Measurements from ENCODE around the gene PLA1A.

Gene PLA1A

DNA sequence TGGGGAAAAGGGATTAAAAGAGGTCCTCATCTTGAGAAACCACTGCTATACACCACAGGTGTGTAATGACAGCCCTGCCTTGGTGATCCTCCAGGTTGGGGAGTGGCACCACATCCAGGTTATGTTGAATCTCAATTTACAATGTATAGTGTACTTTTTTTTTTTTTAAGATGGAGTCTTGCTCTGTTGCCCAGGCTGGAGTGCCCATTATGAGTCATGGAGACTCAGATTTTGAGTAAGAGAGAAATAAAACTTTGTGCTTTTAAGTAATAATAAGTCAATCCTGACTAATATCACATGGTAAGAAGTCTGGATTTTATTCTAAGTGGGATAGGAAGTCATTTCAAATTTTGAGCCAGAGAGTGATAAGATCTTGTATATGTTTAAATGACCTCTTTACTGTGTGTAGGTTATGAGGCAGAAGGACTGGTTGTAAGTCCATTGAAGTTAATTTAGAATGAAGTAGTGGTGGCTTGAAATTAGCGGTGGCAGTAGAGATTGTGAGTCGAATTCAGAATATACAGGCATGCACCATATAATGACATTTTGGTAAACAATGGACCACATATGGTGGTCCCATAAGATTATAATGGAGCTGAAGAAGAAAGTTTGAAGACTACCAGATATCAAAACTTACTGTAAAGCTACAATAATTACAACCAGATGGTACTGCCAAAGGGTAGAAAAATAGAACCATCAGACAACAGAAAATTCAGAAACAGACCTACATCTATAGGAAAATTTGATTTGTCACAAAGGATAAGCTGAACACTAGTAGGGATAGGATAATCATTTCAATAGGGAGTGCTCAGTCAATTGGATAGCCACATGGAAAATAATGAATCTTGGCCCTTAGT, 42.0 kb downstream of the PLA1A start:
- in situ Hi-C loops (cut with HindIII; ENCODE audit: low sequenced_read_pairs) = no loop called here
- DNase-seq (ENCODE audit: low read depth, low spot score) = no peak
- TF ChIP-seq, protein P1, sequence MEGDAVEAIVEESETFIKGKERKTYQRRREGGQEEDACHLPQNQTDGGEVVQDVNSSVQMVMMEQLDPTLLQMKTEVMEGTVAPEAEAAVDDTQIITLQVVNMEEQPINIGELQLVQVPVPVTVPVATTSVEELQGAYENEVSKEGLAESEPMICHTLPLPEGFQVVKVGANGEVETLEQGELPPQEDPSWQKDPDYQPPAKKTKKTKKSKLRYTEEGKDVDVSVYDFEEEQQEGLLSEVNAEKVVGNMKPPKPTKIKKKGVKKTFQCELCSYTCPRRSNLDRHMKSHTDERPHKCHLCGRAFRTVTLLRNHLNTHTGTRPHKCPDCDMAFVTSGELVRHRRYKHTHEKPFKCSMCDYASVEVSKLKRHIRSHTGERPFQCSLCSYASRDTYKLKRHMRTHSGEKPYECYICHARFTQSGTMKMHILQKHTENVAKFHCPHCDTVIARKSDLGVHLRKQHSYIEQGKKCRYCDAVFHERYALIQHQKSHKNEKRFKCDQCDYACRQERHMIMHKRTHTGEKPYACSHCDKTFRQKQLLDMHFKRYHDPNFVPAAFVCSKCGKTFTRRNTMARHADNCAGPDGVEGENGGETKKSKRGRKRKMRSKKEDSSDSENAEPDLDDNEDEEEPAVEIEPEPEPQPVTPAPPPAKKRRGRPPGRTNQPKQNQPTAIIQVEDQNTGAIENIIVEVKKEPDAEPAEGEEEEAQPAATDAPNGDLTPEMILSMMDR (IDR thresholded peaks at IDR 0.05; ENCODE audit: low read depth, low read length) = no peak
- no peak overlapping the region for H3K4me3 ChIP-seq (ENCODE audit: low read depth, low read length)

GRCh38 chr3:119641416-119641815, 43.7 kb downstream of the PLA1A start:
- no peak for DNase-seq (ENCODE audit: low read depth, low spot score)
- TF ChIP-seq, protein P1 (IDR thresholded peaks at IDR 0.05; ENCODE audit: low read depth, low read length) = no peak
- H3K4me3 ChIP-seq (ENCODE audit: low read depth, low read length) = no peak overlapping the region
- in situ Hi-C loops (cut with HindIII; ENCODE audit: low sequenced_read_pairs) = no loop called here

DNA sequence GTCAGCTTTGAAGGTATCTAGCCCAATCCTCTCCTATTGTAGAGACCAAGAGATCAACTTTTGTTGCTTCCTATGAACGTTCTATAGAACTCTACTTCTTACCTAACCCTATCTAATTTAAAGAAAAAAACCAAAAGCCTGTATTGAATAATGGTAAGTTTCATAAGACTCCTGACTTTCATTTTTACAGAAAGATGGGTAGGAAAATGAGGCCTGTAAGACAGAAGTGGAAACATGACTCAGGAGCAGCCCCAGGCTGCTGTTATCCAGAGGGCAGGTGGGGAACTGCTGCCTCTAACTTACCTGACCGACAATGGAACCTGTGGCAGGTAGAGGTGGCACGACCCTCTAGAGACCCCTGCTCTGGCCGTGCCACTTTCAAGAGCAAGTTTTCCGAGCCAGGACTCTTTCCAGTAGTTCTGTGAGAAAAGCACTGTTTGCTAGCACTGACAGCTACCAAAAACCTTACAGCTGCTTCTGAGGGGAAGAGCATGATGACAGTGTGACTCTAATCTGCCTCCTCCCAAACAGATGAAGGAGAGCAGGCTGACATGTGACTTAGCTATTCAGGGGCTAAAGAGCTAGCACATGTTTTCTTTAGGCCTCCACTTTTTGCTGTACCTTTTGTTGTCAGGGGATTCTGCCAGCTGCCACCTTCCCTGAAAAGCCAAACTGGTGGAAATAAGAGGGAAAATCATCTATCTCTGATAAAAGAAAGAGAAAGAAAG, 45.2 kb downstream of the PLA1A start:
- no peak overlapping the region for H3K4me3 ChIP-seq (ENCODE audit: low read depth, low read length)
- in situ Hi-C loops (cut with HindIII; ENCODE audit: low sequenced_read_pairs) = no loop called here
- TF ChIP-seq, protein P1 (IDR thresholded peaks at IDR 0.05; ENCODE audit: low read depth, low read length) = no peak
- DNase-seq (ENCODE audit: low read depth, low spot score) = no peak

DNA sequence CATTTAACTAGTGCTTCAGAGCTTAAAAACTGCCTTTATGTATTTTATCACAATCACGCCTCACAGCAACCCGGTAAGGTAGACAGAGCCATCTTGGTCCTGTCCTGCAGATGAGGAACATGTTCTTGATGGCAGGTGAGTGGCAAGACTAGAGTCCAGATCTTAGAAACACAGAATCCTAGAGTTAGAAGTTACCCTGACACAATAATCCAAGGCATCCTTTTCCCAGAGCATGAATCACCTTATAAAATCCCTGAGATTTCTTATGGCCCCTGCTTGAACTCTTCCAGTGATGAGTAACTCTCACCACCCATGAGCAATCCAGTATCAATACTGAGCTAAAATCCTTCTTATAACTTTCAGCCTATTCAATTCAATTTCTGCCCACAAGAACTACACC, 45.8 kb downstream of the PLA1A start:
- TF ChIP-seq, protein P1 (IDR thresholded peaks at IDR 0.05; ENCODE audit: low read depth, low read length) = no peak
- peak; percentile 67 for DNase-seq (ENCODE audit: low read depth, low spot score)
- no peak overlapping the region for H3K4me3 ChIP-seq (ENCODE audit: low read depth, low read length)
- in situ Hi-C loops (cut with HindIII; ENCODE audit: low sequenced_read_pairs) = no loop called here

GRCh38 chr3:119644481-119644880, 46.8 kb downstream of the PLA1A start:
- in situ Hi-C loops (cut with HindIII; ENCODE audit: low sequenced_read_pairs) = no loop called here
- no peak for DNase-seq (ENCODE audit: low read depth, low spot score)
- H3K4me3 ChIP-seq (ENCODE audit: low read depth, low read length) = no peak overlapping the region
- TF ChIP-seq, protein P1 (IDR thresholded peaks at IDR 0.05; ENCODE audit: low read depth, low read length) = no peak

- TF ChIP-seq, protein P1 (IDR thresholded peaks at IDR 0.05; ENCODE audit: low read depth, low read length) = no peak
- in situ Hi-C loops (cut with HindIII; ENCODE audit: low sequenced_read_pairs) = no loop called here
- H3K4me3 ChIP-seq (ENCODE audit: low read depth, low read length) = no peak overlapping the region
- DNase-seq (ENCODE audit: low read depth, low spot score) = no peak
Measured at GRCh38 chr3:119645813-119646212, 48.1 kb downstream of the PLA1A start.

Measured in astrocyte of the spinal cord (primary cell).